A549 (cell line): ENCODE data around the gene EGFLAM. TPM values are rescaled to one million over a fixed set of nuclear protein-coding genes. Genes with fewer than 3 reads are reported as not detected.

ENCODE experiments used
- ATAC-seq, 2 experiments: fragments of 200-7000 bp in 1 of 2; fragments of >200 bp in 1 of 2; cut with Nextera tagmentation in 1 of 2; cut with Tn5 transposase in 1 of 2; 3 replicates each; pipeline versions ENCODE4 v1.8.0 to v1.9.1; 2018 to 2020; ENCODE audit warnings: mild to moderate bottlenecking in 1 of 2, moderate library complexity in 1 of 2
- CTCF ChIA-PET: fragments of 300-600 bp; sonication (Branson Sonifier 250); formaldehyde crosslinking; extraction: SDS; loops from one replicate; lab custom pipeline; 2021; ENCODE audit warnings: antibody characterized with exemption, inconsistent platforms; lab: Yijun Ruan, JAX
- POLR2A ChIA-PET: fragments of 350-600 bp; formaldehyde crosslinking; extraction: SDS; loops from one replicate; lab custom pipeline; 2021; ENCODE audit warnings: antibody characterized with exemption, inconsistent platforms; lab: Yijun Ruan, JAX
- DNase-seq, 2 experiments: peaks; one replicate each; pipeline versions ENCODE4 v3.0.0 to v3.0.0-alpha.2; 2011 to 2016; ENCODE audit warnings: low read depth in 1 of 2, low spot score in 1 of 2
- FAIRE-seq: peaks from 2 replicates; lab custom pipeline; 2011; peaks lifted over from hg19 to GRCh38; lab: Jason Lieb, UNC
- H3K27ac ChIP-seq, 2 experiments: fragments of >200 bp; sonication (Bioruptor Twin); formaldehyde crosslinking; 3 replicates each; pipeline ENCODE4 v1.5.1; 2016 to 2017
- H3K4me1 ChIP-seq: fragments of >200 bp; sonication (Bioruptor Twin); formaldehyde crosslinking; 3 replicates; pipeline ENCODE4 v1.6.1; 2016
- H3K4me2 ChIP-seq: fragments of >200 bp; sonication (Bioruptor Twin); formaldehyde crosslinking; 3 replicates; pipeline ENCODE4 v1.6.1; 2016
- H3K4me3 ChIP-seq: fragments of >200 bp; sonication (Bioruptor Twin); formaldehyde crosslinking; 3 replicates; pipeline ENCODE4 v1.5.1; 2016
- H3K9me3 ChIP-seq: fragments of >200 bp; sonication (Bioruptor Twin); formaldehyde crosslinking; 3 replicates; pipeline ENCODE4 v1.6.1; 2016
- CEBPB ChIP-seq, 2 experiments: fragments of >200 bp in 1 of 2; sonication (Bioruptor Twin) in 1 of 2; formaldehyde crosslinking in 1 of 2; IDR thresholded peaks; 2 replicates each; pipeline ENCODE4 v1.6.1; 2012 to 2016
- CHD4 ChIP-seq: fragments of 200-600 bp; sonication (generic); IDR thresholded peaks from 2 replicates; pipeline ENCODE4 v1.6.1; 2016; ENCODE audit warnings: antibody characterized with exemption, mild to moderate bottlenecking, borderline replicate concordance
- EHF ChIP-seq: fragments of 250-450 bp; sonication (Bioruptor Pico); IDR thresholded peaks from 2 replicates; pipeline ENCODE4 v1.5.0; 2020; ENCODE audit warnings: mild to moderate bottlenecking
- EP300 ChIP-seq, 2 experiments: fragments of >200 bp; sonication (Bioruptor Twin); formaldehyde crosslinking; IDR thresholded peaks; 2 replicates in 1 of 2; 3 replicates in 1 of 2; pipeline ENCODE4 v1.6.1; 2016 to 2017
- FOSB ChIP-seq: fragments of 250-450 bp; sonication (Bioruptor Pico); IDR thresholded peaks from 2 replicates; pipeline ENCODE4 v1.5.0; 2020; ENCODE audit warnings: mild to moderate bottlenecking, moderate library complexity
- FOSL2 ChIP-seq, 2 experiments: fragments of 450-650 bp in 1 of 2; fragments of >200 bp in 1 of 2; sonication (Bioruptor Twin) in 1 of 2; formaldehyde crosslinking; IDR thresholded peaks; 2 replicates each; pipeline versions ENCODE4 v1.5.0 to v1.6.1; 2016 to 2020; ENCODE audit warnings: mild to moderate bottlenecking in 1 of 2, moderate library complexity in 1 of 2
- HES2 ChIP-seq: fragments of >200 bp; sonication (Bioruptor Twin); formaldehyde crosslinking; IDR thresholded peaks from 2 replicates; pipeline ENCODE4 v1.6.1; 2016
- HOXB5 ChIP-seq: fragments of 250-450 bp; sonication (Bioruptor Pico); IDR thresholded peaks from 2 replicates; pipeline ENCODE4 v1.5.0; 2020; ENCODE audit warnings: mild to moderate bottlenecking, moderate library complexity
- JUN ChIP-seq, 2 experiments: fragments of >200 bp; sonication (Bioruptor Twin); formaldehyde crosslinking; IDR thresholded peaks; 2 replicates in 1 of 2; 3 replicates in 1 of 2; pipeline ENCODE4 v1.6.1; 2016 to 2017
- KDM1A ChIP-seq: fragments of 200-600 bp; sonication (generic); IDR thresholded peaks from 2 replicates; pipeline ENCODE4 v1.6.1; 2016; ENCODE audit warnings: low read depth, mild to moderate bottlenecking
- MAX ChIP-seq: IDR thresholded peaks from 2 replicates; pipeline ENCODE4 v1.6.1; 2012
- MAZ ChIP-seq: fragments of 150-350 bp; IDR thresholded peaks from 2 replicates; pipeline ENCODE4 v1.6.1; 2014; ENCODE audit warnings: antibody characterized with exemption, low read depth, low read length, borderline replicate concordance
- MYC ChIP-seq: IDR thresholded peaks from 2 replicates; pipeline ENCODE4 v1.6.1; 2012; ENCODE audit warnings: mild to moderate bottlenecking, inconsistent platforms, low read length, improper control_type of control experiment, borderline replicate concordance
- NFE2L2 ChIP-seq: fragments of 150-350 bp; conservative IDR thresholded peaks from 2 replicates; pipeline ENCODE4 v1.6.1; 2014; ENCODE audit warnings: low read length
- NR3C1 ChIP-seq: fragments of >200 bp; sonication (Bioruptor Twin); formaldehyde crosslinking; IDR thresholded peaks from 3 replicates; pipeline ENCODE4 v1.6.1; 2017
- POLR2A ChIP-seq: IDR thresholded peaks from 2 replicates; pipeline ENCODE4 v1.6.1; 2012; ENCODE audit warnings: mild to moderate bottlenecking, low read length
- RAD21 ChIP-seq, 2 experiments: fragments of >200 bp in 1 of 2; sonication (Bioruptor Twin) in 1 of 2; formaldehyde crosslinking in 1 of 2; IDR thresholded peaks in 1 of 2; conservative IDR thresholded peaks in 1 of 2; 2 replicates in 1 of 2; 3 replicates in 1 of 2; pipeline ENCODE4 v1.6.1; 2012 to 2018; ENCODE audit warnings: inconsistent platforms in 1 of 2
- RFX5 ChIP-seq: fragments of 450-650 bp; IDR thresholded peaks from 2 replicates; pipeline ENCODE4 v1.7.1; 2014; ENCODE audit warnings: antibody characterized with exemption, mild to moderate bottlenecking, moderate library complexity
- RNF2 ChIP-seq: fragments of 200-600 bp; sonication (generic); IDR thresholded peaks from 2 replicates; pipeline ENCODE4 v1.6.1; 2016; ENCODE audit warnings: low read depth, mild to moderate bottlenecking, antibody characterized with exemption, moderate library complexity, borderline replicate concordance
- SMC3 ChIP-seq: fragments of >200 bp; sonication (Bioruptor Twin); formaldehyde crosslinking; IDR thresholded peaks from 3 replicates; pipeline ENCODE4 v1.6.1; 2018; ENCODE audit warnings: inconsistent platforms
- TFCP2L1 ChIP-seq: fragments of 250-450 bp; sonication (Bioruptor Pico); IDR thresholded peaks from 2 replicates; pipeline ENCODE4 v1.5.0; 2021; ENCODE audit warnings: mild to moderate bottlenecking
- TP53 ChIP-seq: fragments of 250-450 bp; sonication (Bioruptor Pico); IDR thresholded peaks from 2 replicates; pipeline ENCODE4 v1.5.0; 2021; ENCODE audit warnings: mild to moderate bottlenecking, moderate library complexity
- ZFP36 ChIP-seq: fragments of 450-650 bp; IDR thresholded peaks from 2 replicates; pipeline ENCODE4 v1.6.1; 2014; ENCODE audit warnings: borderline replicate concordance; ENCODE audit not compliant: partially characterized antibody
- ZNF302 ChIP-seq: fragments of 250-450 bp; sonication (Bioruptor Pico); IDR thresholded peaks from 2 replicates; pipeline ENCODE4 v1.9.0; 2021; ENCODE audit warnings: inconsistent platforms, mild to moderate bottlenecking, moderate library complexity
- ZSCAN20 ChIP-seq: fragments of 250-450 bp; sonication (Bioruptor Pico); IDR thresholded peaks from 2 replicates; pipeline ENCODE4 v1.8.0; 2022; ENCODE audit warnings: mild to moderate bottlenecking, moderate library complexity
- WGBS: methylation state at CpG from one replicate; pipeline ENCODE4 v1.1.6; 2017; ENCODE audit errors: missing lambda C conversion rate; 5-methylcytosine and 5-hydroxymethylcytosine counted together
- polyA plus RNA-seq, 4 experiments: library from polyadenylated mRNA; depleted of rRNA in 3 of 4; stranded (reverse); fragments of >200 nt; fragmentation: RNase III in 1 of 4; extraction: RNeasy Plus Mini Kit Qiagen cat#74134 plus additional on column Dnase treatment in 1 of 4; gene quantifications; 2 replicates in 3 of 4; 3 replicates in 1 of 4; pipeline ENCODE4 v1.2.3, GENCODE V29; 2011 to 2017
- TF ChIP-seq, protein P1 (sequence below): fragments of 150-350 bp; IDR thresholded peaks from 2 replicates; pipeline ENCODE4 v1.6.1; 2014; ENCODE audit warnings: low read depth, mild to moderate bottlenecking, low read length

EGFLAM gene
- polyA plus RNA-seq, 2 of the 4 experiments (the other 2 are of a cell fraction), result 0.13 TPM; not detected in 1

DNA sequence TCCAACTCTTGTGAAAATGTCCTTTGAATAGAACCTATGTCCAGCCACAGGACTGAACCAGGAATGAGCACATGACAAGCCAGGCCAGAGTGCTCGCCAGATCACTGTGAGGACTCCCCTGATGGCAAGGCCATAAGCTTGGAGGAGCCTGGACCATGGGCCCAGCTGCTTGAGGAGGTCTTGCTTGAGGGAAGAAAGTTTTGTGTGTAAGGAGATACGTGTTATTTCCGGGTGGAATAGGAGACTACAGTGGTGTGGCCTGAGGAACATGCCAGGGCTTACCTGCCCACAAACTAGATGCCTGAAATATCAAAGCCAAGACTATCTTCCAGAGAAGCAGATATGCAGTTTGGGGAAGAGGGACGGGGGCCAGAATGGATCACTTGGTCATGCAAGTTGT, 213.3 kb downstream of the EGFLAM start:
- ChIA-PET CTCF (interaction anchor here (1.2 kb wide), 1 partner anchor 338 kb away, joined by 4 read pairs; no protein-coding TSS in a partner anchor), POLR2A (no interaction called here)
- no peaks in the 10 kb centered on the region for H3K9me3 ChIP-seq
- DNase-seq (no peak), FAIRE-seq (no peak), ATAC-seq (no peak)
- no peak overlapping the region for H3K27ac ChIP-seq
- no peak overlapping the region for H3K4me2 ChIP-seq
- H3K4me1 ChIP-seq, result peaks cover 23% of the 10 kb centered on the region
- WGBS, result 85% methylated on average over 4 of the region's 4 CpGs
- no peak for TF ChIP-seq MYC
- no peak for TF ChIP-seq TP53 (CRISPR knock-in tag)
- TF ChIP-seq KDM1A, result no peak
- TF ChIP-seq CEBPB (IDR thresholded peaks at IDR 0.05), result no peak
- no peak for TF ChIP-seq RFX5
- no peak for TF ChIP-seq HES2
- TF ChIP-seq TFCP2L1 (CRISPR knock-in tag), result no peak
- no peak for TF ChIP-seq EHF (CRISPR knock-in tag)
- TF ChIP-seq, protein P1, sequence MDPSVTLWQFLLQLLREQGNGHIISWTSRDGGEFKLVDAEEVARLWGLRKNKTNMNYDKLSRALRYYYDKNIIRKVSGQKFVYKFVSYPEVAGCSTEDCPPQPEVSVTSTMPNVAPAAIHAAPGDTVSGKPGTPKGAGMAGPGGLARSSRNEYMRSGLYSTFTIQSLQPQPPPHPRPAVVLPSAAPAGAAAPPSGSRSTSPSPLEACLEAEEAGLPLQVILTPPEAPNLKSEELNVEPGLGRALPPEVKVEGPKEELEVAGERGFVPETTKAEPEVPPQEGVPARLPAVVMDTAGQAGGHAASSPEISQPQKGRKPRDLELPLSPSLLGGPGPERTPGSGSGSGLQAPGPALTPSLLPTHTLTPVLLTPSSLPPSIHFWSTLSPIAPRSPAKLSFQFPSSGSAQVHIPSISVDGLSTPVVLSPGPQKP, result no peak
- TF ChIP-seq ZFP36, result no peak
- no peak for TF ChIP-seq POLR2A
- TF ChIP-seq, all 56 proteins: peak for 0
- no peak overlapping the region for H3K4me3 ChIP-seq

DNA sequence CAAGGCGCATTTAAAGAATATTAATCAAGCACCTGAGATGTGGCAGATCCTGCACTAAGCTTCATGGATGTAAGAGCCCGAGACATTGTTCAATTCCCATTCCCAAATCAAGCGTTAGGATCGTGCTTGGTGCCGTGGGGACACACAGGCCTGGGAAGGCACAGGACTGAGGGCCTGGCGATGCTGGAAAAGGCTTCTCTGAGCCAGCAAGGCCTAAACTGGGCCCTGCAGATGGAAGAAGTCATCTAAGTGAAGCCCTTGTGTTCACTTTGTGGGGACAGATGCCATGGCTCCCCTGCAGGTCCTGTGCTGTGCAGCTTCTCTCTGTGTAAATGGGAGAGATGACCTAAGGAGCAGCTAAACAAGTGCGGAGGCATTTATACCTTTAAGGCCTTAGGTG, 214.2 kb downstream of the EGFLAM start:
- no peak for DNase-seq
- no peak overlapping the region for H3K4me3 ChIP-seq
- FAIRE-seq, result no peak
- TF ChIP-seq FOSB (CRISPR knock-in tag), result no peak
- no peak for TF ChIP-seq RFX5
- no peak for TF ChIP-seq FOSL2 (IDR thresholded peaks at IDR 0.05)
- no peak for TF ChIP-seq FOSL2 (CRISPR knock-in tag; IDR thresholded peaks at IDR 0.05)
- TF ChIP-seq HES2, result no peak
- TF ChIP-seq TP53 (CRISPR knock-in tag), result no peak
- TF ChIP-seq CHD4, result no peak
- TF ChIP-seq TFCP2L1 (CRISPR knock-in tag), result no peak
- TF ChIP-seq HOXB5, result no peak
- no peak for TF ChIP-seq MAZ
- TF ChIP-seq ZSCAN20 (CRISPR knock-in tag), result no peak
- no peak for TF ChIP-seq RNF2
- no peak for TF ChIP-seq EP300 (IDR thresholded peaks at IDR 0.05)
- no peak for TF ChIP-seq ZNF302
- no peak for TF ChIP-seq NFE2L2
- no peak for TF ChIP-seq NR3C1
- TF ChIP-seq RAD21 (conservative IDR thresholded peaks at IDR 0.05 in 1 of 2, IDR thresholded peaks at IDR 0.05 in 1 of 2), result no peak
- TF ChIP-seq MYC, result no peak
- no peak for TF ChIP-seq JUN (IDR thresholded peaks at IDR 0.05)
- TF ChIP-seq SMC3, result no peak
- TF ChIP-seq MAX, result no peak
- TF ChIP-seq, all 56 proteins: peak for 0
- Histone ChIP-seq H3K4me2 (no peak overlapping the region), H3K27ac (peak overlapping the region in 1 of 2 experiments; percentile 17; a peak in 1 of 6 replicates), H3K4me1 (peaks cover 14% of the 10 kb centered on the region), H3K9me3 (no peaks in the 10 kb centered on the region)
- ChIA-PET CTCF (interaction anchor here (1.2 kb wide), 1 partner anchor 337 kb away, joined by 4 read pairs; no protein-coding TSS in a partner anchor), POLR2A (no interaction called here)
- WGBS, result 86% methylated on average over 7 of the region's 7 CpGs
- no peak for ATAC-seq
